ENCODE measurements around the gene HNRNPA2B1. TPM values are rescaled to one million over a fixed set of nuclear protein-coding genes. Genes with fewer than 3 reads are reported as not detected.

The HNRNPA2B1 gene
- total RNA-seq, 2 donors from 2014 or later = 185 to 189 TPM

GRCh38 chr7:26198781-26199169 is 1.8 kb downstream of the HNRNPA2B1 start:
- peak; percentile 2 for TF ChIP-seq POLR2AphosphoS5 (IDR thresholded peaks at IDR 0.05)
- no peak for TF ChIP-seq POLR2A (IDR thresholded peaks at IDR 0.05)
- intact Hi-C loops (cut with DNase I) = no loop called here
- DNase-seq (ENCODE audit: low spot score) = no peak
- H3K4me3 ChIP-seq = peak overlapping the region; percentile 93 to 99
- H3K36me3 ChIP-seq = peaks cover 0 to 3% of the 10 kb centered on the region in 2 donors
- under 1% methylated on average over 7 of the region's 7 CpGs for WGBS
- peak overlapping the region; percentile 100 for H3K27ac ChIP-seq
- no peaks in the 10 kb centered on the region for H3K27me3 ChIP-seq (replicated peaks; ENCODE audit: insufficient read depth)
- peaks cover 11% of the 10 kb centered on the region for H3K4me1 ChIP-seq (replicated peaks)
- H3K9me3 ChIP-seq = no peaks in the 10 kb centered on the region

- H3K9me3 ChIP-seq = no peaks in the 10 kb centered on the region
- peak overlapping the region; percentile 93 to 99 for H3K4me3 ChIP-seq
- TF ChIP-seq CTCF (IDR thresholded peaks at IDR 0.05) (peak; percentile 62 to 84 (median 82)), POLR2A (IDR thresholded peaks at IDR 0.05) (no peak), POLR2AphosphoS5 (IDR thresholded peaks at IDR 0.05) (peak; percentile 8)
- H3K27ac ChIP-seq = peak overlapping the region; percentile 100
- WGBS = under 1% methylated on average over 6 of the region's 6 CpGs
- H3K4me1 ChIP-seq (replicated peaks) = peaks cover 11% of the 10 kb centered on the region
- intact Hi-C loops (cut with DNase I) = no loop called here
- H3K27me3 ChIP-seq (replicated peaks; ENCODE audit: insufficient read depth) = no peaks in the 10 kb centered on the region
- DNase-seq (ENCODE audit: low spot score) = no peak
- peaks cover 0 to 7% of the 10 kb centered on the region in 2 donors for H3K36me3 ChIP-seq
These were observed 2.3 kb downstream of the HNRNPA2B1 start for GRCh38 chr7:26198133-26198780.

GRCh38 chr7:26197153-26198115 is 3.1 kb downstream of the HNRNPA2B1 start:
- WGBS = 8% methylated on average over 5 of the region's 5 CpGs
- peak; percentile 9 for TF ChIP-seq POLR2AphosphoS5 (IDR thresholded peaks at IDR 0.05)
- no peak for TF ChIP-seq POLR2A (IDR thresholded peaks at IDR 0.05)

GRCh38 chr7:26195867-26196657 is 4.5 kb downstream of the HNRNPA2B1 start:
- intact Hi-C loops (cut with DNase I) = no loop called here
- H3K36me3 ChIP-seq = peaks cover under 1 to 7% of the 10 kb centered on the region in 2 donors
- no peak overlapping the region for H3K4me3 ChIP-seq

More at GRCh38 chr7:26197153-26198115, 3.1 kb downstream of the HNRNPA2B1 start:
- Histone ChIP-seq H3K4me3 (peak overlapping the region; percentile 93 to 99), H3K36me3 (peaks cover 0 to 7% of the 10 kb centered on the region in 2 donors), H3K9me3 (no peaks in the 10 kb centered on the region), H3K4me1 (replicated peaks) (peaks cover 11% of the 10 kb centered on the region), H3K27ac (no peak overlapping the region), H3K27me3 (replicated peaks; ENCODE audit: insufficient read depth) (no peaks in the 10 kb centered on the region)
- DNase-seq (ENCODE audit: low spot score) = no peak
- intact Hi-C loops (cut with DNase I) = no loop called here

More at GRCh38 chr7:26195867-26196657, 4.5 kb downstream of the HNRNPA2B1 start:
- no peak for DNase-seq (ENCODE audit: low spot score)
- TF ChIP-seq CTCF (IDR thresholded peaks at IDR 0.05) = no peak
- TF ChIP-seq POLR2A (IDR thresholded peaks at IDR 0.05) = no peak
- TF ChIP-seq POLR2AphosphoS5 (IDR thresholded peaks at IDR 0.05) = no peak
- Histone ChIP-seq H3K4me1 (replicated peaks) (peaks cover 11% of the 10 kb centered on the region), H3K27me3 (replicated peaks; ENCODE audit: insufficient read depth) (no peaks in the 10 kb centered on the region), H3K9me3 (no peaks in the 10 kb centered on the region), H3K27ac (no peak overlapping the region)
- 50% methylated on average over 10 of the region's 10 CpGs for WGBS

Data from prostate gland (tissue), 2 donors.